Fibroblast of villous mesenchyme (primary cell): Measurements from ENCODE around the gene MEG3. TPM values are rescaled to one million over a fixed set of nuclear protein-coding genes. Genes with fewer than 3 reads are reported as not detected.

ENCODE experiments used
- DNase-seq: peaks from one replicate; pipeline ENCODE4 v3.0.0-alpha.2; 2010; ENCODE audit warnings: low read depth
- H3K4me3 ChIP-seq: 2 replicates; pipeline ENCODE4 v1.5.1; 2011; ENCODE audit warnings: low read depth, mild to moderate bottlenecking, low read length
- total RNA-seq: library from RNA; depleted of rRNA; stranded (reverse); fragments of >200 nt; gene quantifications from 2 replicates; pipeline ENCODE4 v1.2.3, GENCODE V29; 2012
- TF ChIP-seq, protein P1 (sequence below): IDR thresholded peaks from 2 replicates; pipeline ENCODE4 v1.5.1; 2012; ENCODE audit warnings: low read depth, mild to moderate bottlenecking, low read length; ENCODE audit not compliant: insufficient read depth

MEG3 gene
- total RNA-seq, 1 donor: 187 TPM

DNA sequence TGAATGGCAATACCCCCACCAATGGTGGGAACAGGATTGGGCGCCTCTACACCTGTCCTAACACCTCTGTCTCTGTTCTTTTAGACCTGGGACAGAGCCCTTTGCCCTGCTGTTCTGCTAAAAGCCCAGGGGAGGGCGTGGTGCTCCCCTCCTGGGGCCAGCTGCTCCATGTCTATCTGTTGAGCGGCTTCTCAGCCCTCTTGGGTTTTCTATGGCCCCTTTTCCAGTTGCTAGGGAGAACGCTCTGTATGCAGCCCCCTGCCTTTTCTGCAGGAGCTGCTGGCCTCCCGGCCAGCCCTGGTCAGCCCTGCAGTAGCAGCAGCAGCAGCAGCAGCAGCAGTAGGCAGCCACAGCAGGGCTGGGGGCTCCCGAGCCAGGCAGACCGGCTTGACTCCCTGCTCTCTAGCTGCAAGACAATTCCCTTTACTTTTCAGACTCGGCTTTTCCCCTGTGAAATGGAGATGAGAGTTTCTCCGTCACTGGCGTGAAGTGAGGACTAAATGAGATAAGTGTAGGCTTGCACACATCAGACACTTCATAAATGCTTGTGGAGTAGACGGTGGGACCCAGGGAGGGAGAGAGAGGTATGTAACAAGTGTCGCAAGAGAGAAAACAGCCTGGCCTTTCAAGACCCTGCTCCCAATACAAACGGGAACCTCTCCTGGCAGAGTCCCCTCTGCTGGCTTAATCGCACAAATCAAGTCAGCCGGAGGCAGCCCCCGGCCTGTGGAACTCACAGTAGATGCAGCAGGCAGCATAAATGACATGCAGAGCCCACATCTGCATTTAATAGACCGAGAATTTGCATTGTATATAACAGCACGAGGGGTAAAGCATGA is 76.6 kb downstream of the MEG3 start:
- no peak for DNase-seq
- TF ChIP-seq, protein P1, sequence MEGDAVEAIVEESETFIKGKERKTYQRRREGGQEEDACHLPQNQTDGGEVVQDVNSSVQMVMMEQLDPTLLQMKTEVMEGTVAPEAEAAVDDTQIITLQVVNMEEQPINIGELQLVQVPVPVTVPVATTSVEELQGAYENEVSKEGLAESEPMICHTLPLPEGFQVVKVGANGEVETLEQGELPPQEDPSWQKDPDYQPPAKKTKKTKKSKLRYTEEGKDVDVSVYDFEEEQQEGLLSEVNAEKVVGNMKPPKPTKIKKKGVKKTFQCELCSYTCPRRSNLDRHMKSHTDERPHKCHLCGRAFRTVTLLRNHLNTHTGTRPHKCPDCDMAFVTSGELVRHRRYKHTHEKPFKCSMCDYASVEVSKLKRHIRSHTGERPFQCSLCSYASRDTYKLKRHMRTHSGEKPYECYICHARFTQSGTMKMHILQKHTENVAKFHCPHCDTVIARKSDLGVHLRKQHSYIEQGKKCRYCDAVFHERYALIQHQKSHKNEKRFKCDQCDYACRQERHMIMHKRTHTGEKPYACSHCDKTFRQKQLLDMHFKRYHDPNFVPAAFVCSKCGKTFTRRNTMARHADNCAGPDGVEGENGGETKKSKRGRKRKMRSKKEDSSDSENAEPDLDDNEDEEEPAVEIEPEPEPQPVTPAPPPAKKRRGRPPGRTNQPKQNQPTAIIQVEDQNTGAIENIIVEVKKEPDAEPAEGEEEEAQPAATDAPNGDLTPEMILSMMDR: peak; percentile 27
- H3K4me3 ChIP-seq: no peak overlapping the region

DNA sequence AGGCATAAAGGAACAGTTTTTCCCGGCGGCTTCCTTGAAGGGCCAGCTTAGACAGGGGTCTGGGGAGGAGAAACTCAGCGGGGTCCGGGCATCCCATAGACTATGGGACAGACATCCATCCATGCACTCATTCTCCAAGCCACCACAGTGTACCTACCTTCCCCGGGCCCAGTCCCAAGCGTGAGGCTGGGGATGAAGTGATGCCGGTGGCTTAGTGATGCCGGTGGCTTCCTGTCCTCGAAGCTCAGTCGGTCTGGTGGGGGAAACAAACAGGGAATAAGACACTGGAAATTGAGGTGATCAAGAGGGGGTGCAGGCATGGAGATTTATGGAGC is 77.2 kb downstream of the MEG3 start:
- H3K4me3 ChIP-seq: no peak overlapping the region
- DNase-seq: no peak
- TF ChIP-seq, protein P1: no peak

DNA sequence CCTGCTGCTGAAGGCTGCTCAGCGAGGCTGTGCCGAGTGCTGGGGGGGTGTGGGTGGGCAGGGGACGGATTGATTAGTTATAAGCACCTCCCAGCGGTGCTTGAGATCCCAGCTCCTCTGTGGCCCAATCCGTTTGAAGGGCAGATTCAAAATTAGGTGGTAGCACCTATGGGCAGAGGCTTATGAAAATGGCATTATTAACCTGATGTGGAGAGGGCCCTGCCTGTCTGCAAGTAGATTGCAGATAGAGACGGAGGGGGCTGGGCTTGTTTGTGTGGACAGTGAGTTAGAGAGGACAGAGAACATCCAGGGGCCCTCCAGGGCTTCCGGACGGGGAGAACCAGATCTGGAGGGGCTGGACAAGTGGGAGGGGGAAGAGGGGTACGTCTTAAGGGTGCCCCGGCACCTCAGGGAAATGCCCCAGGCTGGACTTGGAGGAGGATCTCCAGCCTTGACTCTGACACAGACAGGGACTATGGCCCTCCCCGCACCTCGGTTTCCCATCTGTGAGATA is 77.8 kb downstream of the MEG3 start, which contains the start of gene RTL1:
Gene RTL1 (minus strand): TSS at position 51 of the 514 bp plus-strand sequence. CDS start 18,934 bp downstream, outside the sequence.
- no peak for DNase-seq
- H3K4me3 ChIP-seq: no peak within 1 kb of the TSS
- TF ChIP-seq, protein P1: no peak

DNA sequence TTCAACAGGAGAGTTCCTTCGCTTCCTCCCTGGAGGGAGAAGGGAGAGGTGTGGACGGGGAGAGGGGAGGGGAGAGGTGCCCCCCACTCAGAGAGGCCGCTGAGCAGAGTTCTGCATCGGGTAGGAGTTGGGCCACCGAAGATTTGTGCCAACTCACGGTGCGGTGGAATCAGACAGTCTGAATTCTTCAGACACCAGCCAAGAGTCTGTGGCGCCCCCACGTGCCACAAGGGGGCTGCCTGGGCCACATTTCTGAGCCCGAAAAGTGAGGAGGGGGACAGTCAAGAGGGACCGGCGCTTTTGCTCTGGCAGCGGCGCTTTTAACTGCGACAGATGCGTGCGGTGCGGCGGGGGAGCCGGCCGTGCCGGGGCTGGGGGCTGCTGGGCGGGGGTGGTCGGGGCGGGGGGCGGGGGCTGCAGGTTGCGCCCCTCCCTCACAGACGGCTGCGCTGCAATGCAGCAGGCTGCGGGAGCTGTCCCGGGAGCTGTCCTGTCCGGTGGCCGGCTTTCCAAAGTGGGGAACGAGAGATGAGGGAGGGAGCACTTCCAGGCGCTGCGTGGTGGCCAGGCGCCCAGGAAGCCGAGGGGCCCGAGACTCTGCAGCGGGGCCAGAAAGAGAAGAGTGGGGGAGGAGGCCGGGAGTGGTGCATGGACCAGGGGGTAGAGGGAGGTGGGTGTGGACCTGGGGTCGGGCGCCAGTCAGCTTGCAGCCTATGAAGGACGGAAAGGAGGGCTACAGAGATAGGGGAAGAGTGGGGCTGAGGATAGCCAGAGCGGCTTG is 78.6 kb downstream of the MEG3 start:
- TF ChIP-seq, protein P1: peak; percentile 25
- H3K4me3 ChIP-seq: no peak overlapping the region
- DNase-seq: no peak

DNA sequence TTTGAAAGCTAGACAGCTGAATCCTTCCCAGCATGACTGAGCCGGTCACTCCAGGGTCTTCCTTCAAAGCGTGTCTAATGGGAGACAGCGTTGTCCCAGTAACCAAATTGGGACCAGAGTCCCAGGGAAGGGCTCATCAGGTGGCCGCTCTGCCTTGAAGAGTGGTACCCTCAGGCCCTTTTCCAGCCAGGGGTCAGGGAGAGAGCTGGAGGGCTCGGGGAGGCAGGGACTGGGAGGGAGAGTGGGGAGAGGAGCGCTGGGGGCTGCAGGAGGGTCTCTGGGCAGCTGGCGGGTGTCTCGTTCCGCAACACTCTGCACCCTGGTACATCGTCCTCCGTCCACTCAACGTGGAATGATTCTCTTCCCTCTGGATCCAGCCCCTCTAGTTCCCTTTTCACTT is 79.2 kb downstream of the MEG3 start:
- DNase-seq: no peak
- TF ChIP-seq, protein P1: no peak
- H3K4me3 ChIP-seq: no peak overlapping the region

DNA sequence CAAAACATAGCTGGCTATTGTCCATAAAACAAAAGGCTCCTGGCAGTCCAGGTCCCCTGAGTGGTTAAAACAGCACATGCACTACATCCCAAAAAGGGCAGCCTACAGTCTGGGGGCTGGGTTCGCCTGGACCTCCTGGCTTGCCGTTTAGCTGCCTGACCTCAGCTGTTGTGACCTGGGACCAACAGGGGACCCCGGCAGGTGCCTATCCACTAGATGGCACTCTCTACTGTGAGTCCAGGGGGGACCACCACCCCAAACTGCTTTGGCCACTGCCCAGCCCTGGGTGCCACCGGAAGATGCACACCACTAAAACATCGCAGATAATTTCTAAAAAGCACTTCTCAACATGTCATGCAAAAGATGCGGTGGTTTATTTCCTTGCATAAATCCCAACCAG is 80.5 kb downstream of the MEG3 start:
- no peak for DNase-seq
- no peak overlapping the region for H3K4me3 ChIP-seq
- TF ChIP-seq, protein P1: peak; percentile 14
